Measurements from ENCODE around the gene TEX52.
"Not testable (repeated sequence)": the region's sequence is repeated elsewhere in the genome, so short reads cannot be mapped to it uniquely, and the experiment has no call there.

TEX52 gene

DNA sequence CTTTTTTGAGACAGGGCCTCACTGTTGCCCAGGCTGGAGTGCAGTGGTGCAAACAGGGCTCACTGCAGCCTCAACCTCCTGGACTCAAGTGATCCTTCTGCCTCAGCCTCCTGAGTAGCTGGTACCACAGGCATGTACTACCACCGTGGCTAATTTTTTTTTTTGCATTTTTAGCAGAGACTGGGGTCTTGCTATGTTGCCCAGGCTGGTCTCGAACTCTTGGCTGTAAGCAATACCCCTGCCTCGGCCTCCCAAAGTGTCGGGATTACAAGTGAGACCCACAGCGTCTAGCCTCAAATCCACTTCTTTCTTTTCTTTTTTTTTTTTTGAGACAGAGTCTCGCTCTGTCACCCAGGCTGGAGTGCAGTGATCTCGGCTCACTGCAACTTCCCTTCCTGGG, 6.6 kb upstream of the TEX52 start:
- not testable (repeated sequence) for DNase-seq

DNA sequence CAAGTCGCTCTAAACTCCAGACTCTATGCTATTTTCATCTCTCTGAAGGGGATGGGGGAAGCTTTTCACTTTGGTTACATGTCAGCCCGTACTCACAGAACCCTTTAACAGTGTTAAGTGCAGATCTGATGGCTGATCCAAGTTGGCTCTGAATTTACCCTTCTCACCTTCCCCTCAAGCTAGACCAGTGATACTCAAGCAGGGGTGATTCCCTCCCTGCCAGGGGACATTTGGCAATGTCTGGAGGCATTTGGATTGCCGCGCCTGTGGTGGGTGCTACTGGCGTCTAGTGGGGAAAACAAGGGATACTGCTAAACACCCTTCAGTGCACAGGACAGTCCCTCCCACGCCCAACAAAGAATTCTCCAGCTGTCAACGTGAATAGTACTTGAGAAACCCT, 6.0 kb upstream of the TEX52 start:
- no peak for DNase-seq

DNA sequence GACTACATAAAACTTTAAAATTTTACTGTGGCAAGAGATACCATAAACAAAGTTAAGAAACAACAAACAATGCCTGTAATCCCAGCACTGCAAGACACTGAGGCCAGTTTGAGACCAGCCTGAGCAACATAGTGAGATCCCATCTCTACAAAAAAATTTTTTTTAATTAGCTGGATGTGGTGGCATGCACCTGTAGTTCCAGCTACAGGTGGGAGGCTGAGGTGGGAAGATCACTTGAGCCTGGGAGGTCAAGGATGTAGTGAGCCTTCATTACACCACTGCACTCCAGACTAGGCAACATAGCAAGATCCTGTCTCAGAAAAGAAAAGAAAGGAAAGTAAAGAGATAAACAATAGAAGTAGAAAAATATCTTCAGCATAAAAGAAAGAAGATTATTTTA, 3.3 kb upstream of the TEX52 start:
- DNase-seq, result no peak

DNA sequence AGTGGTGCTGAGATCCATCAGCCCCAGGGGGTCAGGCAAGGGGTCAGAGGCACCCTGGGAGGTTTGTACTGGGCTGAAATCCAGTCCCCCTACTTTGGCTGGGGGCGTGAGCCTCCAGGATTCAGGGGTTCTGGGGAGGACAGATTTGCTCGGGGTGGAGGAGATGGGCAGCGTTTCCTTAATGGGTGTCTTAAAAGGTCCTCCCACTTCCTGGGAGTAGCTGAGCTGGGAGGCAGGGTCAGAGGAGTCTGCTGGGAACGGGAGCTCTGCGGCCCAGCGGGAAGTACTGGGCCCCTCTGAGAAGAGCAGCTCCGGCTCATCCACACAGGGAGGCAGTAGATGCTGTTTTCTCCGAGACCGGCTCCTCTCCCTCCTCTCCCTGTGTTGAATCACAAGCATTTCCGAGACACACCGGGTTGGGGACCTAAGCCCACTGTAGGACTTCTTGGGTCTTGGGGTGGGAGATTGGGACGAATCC, 2.1 kb upstream of the TEX52 start:
- DNase-seq, result no peak

DNA sequence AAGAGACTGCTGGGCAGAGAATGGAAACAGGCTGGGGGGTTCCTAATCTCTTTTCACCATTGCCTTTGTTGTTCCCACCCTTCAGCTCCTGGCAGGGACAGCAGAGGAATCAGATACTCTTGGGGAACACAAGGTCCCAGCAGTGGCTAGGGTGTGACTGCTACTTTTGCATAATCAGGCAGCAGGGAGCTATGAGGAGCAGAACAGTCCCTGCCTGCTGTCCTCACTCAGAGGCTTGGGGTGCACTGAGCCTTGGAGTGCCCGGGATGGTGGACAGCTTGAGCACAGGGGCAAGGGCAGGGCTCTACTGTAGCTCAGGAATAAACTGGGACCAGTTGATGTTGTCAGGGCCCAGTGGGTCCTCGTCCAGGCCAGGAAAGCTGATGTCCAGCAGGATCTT, 1.5 kb upstream of the TEX52 start:
- no peak for DNase-seq

DNA sequence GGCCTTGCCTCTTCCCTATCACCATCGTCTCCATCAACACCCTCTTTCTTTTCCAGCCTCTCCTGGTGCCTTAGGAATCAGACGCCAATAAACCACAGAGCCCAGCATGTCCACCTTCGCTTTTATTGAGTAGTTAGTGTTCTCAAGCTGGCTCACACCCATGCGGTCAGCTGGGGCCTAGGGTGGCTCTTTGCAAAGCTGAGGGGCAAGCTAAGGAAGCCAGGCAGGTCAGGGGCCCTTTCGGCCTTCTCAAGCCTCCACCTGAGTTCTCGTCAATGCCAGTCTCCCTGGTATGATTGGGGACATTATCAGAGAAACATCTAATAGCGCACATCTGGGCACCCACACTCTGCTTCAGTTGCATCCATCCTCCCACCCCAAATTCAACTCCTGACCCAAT, 737 bp upstream of the TEX52 start:
- no peak for DNase-seq

DNA sequence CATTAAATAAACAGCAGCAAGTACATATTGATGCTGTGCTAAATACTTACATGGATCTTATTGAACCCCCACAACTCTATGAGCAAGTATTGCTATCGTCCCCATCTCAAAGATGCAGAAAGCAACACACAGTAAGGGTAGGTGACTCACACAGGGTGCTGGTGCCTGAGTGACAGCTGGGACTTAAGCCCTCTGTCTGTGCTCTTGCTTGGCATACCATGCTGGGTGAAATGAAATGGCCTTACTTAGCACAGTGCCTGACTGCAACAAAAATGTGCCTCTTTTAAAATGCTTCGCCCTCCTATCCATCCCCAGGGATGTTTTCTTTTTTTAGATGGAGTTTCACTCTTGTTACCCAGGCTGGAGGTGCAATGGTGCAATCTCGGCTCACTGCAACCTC, 788 bp downstream of the TEX52 start:
- no peak for DNase-seq

DNA sequence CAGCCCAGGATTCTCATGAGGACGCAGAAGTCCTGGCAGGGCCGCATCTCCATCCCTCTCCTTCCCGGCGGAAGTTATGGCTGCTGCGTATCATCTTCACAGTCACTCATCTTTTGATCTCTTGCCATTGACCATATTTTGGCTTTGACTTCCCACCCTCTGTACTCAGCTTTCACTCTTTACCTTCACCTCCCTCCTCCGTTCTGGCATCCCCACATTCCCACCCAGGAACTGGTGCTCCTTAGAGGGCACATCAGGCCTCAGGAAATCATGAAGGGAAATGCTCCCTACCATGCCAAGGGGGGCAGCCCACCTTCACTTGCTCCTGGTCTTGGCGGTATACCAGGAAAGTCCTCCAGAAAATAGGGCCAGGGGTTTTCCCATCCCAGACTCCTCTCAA, 1.3 kb downstream of the TEX52 start:
- no peak for DNase-seq

DNA sequence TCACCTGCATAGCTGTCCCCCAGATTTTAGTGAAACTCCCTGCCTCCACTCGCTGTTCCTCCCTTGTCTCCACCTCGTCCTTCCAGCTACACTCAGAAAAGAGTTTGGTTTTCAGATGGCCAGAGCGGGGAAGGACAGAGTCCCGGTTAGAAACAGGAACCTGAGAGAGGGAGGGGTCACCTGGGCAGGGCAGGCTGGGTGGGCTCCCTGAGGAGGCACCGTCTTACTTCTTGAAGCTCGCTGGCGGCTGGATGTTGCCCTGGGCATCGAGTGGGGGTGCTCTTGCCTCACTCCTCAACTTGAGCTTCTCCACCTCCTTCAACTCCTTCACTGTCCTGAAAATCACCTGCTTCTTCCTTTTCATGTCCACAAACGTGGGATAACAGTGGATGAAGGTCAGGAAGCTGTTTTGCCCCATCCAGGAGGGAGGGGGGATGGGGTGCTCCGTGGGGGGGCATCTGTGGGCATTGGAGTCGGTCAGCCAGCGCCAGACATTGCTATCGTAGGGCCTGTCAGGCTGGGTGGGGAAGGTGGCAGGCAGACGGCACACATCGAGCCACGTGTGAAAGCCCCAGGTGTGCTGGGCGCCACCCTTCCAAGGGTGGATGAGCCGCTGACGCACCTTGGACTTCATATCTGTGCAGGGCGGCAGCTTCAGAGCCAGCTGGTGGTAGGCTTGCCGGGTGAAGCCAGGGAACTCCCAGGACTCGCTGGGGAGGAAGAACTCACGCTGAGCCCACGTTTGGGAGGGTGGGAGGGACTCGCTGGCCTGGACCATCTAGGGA, 2.0 kb downstream of the TEX52 start:
- DNase-seq, result no peak

DNA sequence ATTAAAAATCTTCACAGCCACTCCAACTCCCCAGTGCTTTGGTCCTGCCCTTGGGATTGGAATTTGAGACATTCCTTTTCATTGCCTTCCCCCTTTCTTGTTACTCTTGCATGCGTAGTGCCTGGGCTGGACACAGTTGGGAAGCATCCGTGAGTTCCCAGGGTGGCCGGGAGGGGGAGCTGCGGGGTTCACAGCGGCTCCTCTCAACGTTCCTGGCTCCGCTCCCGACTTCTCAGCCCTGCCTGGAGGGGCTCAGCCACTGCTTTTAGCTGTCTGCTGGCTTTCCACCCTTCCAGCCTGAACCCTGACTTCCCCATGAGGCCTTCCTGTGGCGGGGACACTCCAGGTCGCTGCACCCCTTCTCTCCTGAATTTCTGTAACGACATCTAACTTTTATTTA, 3.2 kb downstream of the TEX52 start:
- DNase-seq, result no peak

DNA sequence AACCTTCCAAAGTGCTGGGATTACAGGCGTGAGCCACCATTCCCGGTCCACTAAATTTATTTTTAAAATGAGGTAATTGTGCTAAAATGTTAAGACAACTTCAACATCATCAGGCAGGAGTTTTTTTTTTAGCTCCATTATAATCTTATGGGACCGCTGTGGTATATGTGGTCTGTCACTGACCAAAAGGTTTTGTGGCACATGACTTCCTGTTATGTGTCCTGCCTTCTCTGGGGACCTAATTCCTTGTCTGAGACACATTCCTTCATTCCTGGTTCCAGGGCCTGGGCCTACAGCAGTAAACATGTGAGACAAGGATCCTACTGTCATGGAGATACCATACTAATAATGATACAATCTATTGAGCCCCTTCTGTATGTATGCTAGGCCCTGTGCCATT, 4.9 kb downstream of the TEX52 start:
- no peak for DNase-seq

DNA sequence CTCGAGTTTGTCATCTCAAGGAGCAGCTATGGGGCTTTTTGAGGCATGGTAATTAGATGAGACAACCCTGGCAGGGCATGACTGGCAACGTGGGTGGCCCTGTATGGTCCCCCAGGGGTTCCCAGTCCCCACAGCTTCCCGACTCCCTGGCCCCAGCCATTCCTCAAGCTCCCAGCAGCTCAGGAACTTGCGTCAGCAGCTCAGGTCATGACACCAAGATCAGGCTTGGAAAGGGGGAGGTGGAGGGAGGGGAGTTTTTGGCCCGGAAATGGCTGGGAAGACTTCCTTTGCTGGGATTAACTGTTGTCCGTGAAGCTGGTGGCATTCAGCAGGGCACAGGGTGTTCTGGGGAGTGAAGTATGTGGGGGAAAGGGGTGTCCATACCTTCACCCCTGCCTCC, 11.6 kb downstream of the TEX52 start:
- DNase-seq, result no peak

DNA sequence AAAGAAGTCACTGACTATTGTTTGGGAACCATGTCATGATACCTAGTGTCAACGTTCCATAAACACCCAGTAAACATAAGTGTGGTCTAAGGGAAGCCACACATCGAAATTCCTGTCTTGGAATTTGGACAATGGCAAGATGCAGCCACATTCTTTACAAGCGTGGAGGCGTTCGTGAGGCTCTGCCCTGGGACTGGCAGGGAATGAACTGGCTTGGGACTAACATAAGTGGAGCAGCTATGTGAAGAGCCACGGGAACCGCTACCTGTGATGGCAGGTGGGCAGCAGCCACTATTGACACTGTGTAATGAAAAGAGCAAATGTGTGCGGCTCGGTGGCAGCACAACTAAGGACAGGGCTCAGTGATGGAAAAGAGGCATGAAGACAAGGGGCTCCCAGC, 12.1 kb downstream of the TEX52 start:
- DNase-seq, result no peak

DNA sequence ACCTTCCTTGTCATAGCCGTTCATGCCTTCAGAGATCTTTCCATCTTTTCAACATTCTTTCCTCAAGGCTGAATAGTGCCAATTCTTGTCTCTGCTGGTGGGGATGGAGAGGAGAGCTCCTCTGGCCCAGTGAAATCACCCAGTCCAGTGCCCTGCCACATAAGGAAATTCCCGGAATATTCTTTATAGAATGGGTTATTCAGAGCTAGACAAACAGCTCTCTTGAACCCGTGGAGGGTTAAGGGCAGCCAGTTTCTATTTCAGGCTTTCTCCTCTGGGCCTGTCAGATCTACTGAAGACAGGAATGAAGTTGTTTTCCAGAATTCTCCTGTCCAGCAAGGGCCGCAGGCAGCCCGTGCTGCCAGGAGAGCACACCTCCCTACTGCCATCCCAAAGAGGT, 13.9 kb downstream of the TEX52 start:
- DNase-seq, result no peak

DNA sequence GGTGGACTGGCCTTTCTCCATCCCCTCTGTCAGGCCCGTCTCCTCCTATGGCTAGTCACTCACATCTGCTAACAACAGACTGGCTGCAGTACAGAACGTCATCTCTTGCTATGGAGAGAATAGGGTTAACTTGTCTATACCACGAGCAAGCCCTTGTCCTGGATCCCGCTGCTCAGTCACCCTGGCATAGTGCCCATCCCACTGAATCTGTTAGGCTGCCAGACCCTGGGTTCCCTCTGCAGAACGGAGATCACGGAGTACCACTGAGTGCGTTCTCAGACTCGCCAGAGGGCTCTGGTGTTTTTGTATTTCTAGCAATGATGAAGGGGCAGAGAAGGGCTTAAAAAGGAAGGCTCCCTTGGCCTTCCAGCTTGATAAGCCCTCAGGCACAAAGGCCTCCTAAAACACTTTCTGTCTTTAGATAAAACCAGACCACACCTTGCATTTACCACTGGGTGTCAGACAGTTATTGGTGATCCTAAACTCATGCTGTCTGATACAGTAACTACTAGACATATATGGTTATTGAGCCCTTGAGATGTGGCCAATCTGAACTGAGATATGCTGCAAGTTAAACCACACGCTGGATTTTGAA, 15.7 kb downstream of the TEX52 start:
- no peak for DNase-seq

DNA sequence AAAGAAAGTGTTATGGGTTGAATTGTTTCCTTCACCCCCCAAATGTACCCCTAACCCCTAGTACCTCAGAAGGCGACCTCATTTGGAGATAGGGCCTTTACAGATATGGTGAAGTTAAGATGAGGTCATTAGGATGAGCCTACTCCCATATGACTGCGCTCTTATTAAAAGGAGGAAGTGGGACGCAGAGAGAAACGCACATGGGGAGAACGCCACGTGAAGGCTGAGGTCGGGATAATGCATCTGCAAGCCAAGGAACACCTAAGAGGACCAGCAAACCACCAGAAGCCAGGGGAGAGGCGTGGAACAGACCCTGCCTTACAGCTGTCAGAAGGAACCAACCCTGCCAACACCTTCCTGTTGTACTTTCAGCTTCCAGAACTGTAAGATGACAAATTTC, 20.3 kb downstream of the TEX52 start:
- DNase-seq, result no peak

DNA sequence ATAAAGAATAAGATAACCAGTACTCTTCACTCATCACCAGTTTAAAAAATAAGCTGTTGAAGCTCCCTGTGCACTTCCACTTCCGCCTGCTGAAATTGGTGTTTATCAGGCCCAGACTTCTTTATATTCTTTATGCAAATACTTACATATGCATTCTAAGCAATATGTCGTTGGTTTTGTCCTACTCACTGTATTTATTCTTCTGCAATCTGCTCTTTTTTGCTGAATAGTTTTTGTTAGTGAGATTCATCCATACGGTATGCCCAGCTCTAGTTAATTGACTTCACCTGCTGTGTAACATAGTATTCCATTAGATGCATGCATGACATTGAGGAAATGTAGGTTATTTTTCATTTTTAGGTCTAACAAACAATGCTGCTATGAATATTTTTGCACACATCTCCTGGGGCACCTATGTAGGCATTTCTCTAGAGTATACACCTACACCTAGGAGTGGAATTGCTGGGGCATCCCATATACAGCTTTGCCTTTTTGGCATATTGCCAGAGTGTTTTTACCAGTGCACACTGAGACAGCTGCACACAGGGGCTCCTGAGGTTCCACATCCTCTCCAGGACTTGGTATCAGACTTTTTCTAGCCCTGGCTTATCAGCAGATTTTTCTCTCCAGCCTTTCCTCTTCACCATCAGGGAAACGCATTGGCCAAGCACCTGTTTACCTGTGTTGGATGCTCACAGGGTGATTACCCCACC, 21.0 kb downstream of the TEX52 start:
- DNase-seq, result no peak

DNA sequence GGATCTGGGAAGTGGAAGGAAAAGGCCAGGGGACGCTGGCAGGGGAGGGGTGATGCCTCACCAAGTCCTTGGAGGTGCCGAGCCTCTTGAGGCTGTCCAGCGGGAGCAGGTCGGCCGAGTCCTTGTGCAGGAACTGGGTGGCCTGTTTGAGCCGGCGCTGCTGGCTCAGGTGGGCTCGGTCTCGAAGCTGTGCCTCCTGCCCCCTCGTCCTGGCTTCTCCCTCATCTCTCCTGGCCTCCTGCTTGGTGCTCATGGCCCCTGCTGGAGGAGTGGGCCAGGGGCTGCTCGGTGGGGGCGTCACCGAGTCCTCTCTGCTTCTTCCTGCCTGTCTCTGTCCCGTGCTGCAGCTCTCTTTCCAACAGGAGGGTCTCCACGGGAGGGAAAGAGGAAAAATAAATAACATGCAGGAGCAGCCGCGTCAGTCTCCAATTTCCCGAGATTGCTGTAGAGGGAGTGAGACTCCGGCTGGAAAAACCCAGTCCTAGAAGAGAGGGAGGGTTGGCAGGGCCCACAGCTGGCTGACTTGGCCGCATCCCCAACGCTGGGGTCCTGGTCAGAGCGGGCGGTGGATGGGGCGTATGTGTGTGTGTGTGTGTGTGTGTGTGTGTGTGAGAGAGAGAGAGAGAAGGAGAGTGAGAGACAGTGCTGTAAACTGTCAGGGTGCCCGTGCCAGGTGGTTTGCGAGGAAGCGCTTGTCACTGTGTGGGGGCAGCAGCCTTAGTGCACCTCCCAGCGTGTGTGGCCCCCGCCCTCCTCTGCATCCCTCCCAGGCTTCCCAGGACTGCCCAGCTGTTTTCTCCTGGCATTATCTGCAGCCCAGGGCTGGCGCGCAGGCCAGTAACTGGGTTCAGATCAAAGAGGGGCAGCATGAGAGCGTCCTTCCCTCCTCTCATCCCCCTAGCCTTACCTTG, 22.0 kb downstream of the TEX52 start, which contains the start of gene NRIP2:
Gene NRIP2, minus strand, starts transcription at position 455 of the 911 bp plus-strand sequence. Its CDS starts 52 bp downstream, at position 403.
- no peak for DNase-seq

DNA sequence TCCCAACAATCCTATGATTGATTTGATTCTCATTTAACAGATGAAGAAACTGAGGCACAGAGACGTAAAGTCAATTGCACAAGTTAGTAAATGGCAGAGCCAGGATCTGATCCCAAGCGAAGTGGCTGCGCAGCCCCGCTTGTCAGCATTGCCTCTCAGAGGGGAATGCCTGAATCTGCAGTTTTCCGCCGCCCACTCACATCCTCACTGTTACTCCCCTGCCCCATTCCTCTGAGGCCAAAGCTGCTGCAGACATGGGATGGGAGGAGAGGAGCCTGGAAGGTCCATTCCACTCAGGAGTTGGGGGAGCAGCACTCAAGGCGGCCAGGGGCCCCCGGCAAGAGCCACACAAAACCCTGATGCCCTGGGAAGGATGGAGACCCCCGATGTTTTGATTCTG, 23.0 kb downstream of the TEX52 start:
- DNase-seq, result no peak

DNA sequence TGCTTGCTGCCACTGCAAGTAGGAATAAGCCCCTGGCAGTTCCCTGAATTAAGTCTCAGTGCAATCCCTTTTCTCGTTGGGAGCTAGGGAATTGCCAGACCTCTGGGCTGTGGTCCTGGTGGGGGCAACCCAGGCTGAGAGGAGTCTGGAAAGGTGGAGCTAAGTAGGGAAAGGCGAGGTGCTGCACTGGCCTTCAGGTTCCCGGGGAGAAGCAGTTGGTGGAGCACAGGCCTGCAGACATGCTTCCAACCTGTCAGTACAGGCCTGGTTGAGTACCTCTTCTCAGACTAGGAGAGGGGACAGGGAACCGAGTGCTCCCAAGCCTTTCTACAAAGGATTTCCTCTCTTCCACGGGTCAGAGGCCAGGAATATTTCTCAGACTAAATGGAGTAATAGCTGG, 23.5 kb downstream of the TEX52 start:
- no peak for DNase-seq

DNA sequence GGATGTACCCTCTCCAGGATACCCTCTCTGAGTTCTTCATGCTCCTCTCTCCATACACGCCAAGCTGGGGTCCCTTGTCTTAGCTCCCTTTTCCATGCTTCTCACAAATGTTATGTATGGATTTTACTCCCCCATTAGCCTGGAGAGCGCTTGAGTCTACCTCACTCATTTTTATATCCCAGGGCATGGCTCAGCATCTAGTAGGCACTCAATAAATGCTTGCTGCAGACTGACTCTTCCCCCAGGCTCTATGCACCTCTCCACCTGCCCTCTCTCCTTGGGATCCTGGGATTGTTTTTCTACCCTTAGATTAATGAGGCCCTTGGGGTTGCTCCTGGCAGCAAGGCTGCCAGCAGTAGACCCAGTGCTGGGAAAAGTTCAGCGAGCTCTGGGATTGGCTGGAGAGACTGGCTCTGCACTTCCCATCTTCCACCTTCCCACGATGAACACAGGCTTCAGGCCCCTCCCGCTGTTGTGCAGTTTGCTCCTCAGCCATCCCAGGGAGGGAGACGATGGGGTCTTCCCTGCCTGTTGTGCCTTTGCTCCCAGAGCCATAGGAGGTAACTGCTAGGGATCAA, 24.2 kb downstream of the TEX52 start:
- no peak for DNase-seq

DNA sequence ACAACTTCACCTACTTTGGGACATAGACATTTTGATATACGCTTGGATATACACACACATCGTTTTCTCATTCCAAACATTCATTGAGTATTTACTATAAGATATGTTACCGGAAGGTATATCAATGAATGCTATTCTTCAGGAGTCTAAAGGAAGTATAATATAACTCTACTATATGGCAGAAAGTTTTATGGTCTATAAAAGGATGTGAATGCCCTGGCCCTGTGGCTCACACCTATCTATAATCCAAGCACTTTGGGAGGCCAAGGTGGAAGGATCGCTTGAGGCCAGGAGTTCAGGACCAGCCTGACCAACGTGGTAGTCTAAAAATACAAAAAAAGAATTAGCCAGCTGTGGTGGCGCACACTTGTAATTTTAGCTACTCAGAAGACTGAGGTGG, 27.6 kb downstream of the TEX52 start:
- DNase-seq, result no peak
